HG03521 (cell line): ENCODE results near the gene DRD4.

Experiments used
- ATAC-seq: cut with Tn5 transposase; IDR thresholded peaks from one replicate; pipeline ENCODE4 v1.9.1; 2021; ENCODE audit warnings: mild to moderate bottlenecking, moderate library complexity; ENCODE audit not compliant: unreplicated experiment

DRD4 gene

GRCh38 chr11:620935-621814 lies 15.9 kb upstream of the DRD4 start:
- no peak for ATAC-seq

DNA sequence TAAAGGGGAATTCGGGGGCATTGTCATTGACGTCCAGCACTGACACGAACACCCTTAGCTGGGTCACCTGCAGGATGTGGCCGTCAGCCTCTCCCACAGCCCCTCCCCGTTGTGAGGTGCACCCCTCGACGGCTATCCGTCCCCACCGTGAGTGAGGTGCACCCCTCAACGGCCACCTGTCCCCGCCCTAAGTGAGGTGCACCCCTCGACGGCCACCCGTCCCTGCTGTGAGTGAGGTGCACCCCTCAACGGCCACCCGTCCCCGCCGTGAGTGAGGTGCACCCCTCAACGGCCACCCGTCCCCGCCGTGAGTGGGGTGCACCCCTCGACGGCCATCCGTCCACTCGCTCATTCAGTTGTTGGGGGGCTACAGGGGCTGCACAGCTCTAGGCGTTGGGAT lies 15.2 kb upstream of the DRD4 start:
- no peak for ATAC-seq

DNA sequence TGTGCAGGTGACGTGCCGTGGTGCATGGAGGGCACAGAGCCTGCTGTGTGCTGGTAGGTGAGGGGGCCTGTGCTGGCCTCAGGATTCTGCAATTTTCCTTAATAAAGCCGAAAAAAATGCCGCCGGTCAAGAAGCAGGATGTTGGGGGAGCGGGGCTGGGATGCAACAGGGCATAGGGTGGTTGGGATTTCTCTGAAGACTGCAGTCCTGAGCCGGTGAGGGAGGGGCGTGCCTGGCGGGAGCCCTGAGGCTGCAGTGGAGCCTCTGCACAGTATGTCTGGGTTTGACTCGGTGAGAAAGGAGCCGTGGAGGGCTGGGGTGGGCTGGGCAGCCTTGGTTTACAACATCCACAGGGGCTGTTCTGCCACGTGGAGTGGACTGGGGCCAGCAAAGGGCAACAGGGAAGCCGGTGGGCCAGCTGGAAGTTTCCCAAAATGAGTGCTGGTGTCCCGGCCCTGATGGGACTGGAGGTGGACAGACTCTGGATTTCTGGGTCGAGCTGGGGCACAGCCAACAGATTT lies 13.7 kb upstream of the DRD4 start:
- ATAC-seq: no peak

DNA sequence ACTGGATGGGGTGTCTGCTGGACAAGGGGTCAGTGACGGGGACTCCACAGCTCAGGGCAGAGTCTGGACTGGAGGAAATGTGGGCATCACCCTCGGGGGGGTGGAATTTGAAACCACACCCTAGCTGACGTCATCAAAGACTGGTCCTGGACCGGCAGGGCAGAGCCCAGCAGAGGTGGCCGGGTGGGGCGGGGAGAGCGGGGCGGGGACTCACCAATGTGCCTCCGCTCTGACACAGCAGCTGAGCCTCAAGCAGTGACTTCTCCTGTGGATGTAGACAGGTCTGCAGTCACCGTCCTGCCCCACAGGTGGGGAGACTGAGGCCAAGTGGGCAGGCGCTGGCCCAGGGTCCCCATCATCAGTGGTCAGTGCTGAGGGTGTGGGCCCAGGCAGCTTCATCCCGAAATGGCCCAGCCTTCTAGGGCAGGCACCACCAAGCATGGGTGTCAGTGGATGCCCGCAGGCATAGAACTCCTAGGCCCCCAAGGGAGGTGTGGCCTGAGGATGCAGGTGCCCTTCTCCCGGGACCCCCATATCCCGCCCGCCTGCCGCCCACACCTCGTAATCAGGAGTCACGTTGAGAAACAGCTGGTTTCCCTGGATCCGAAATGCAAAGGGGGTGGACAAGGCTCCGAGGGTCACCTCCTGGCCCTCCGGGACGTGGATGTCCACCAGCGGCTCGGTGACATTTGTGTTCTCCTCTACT lies 12.9 kb upstream of the DRD4 start:
- ATAC-seq: no peak

- ATAC-seq: no peak
Measured at GRCh38 chr11:624705-625635, 12.1 kb upstream of the DRD4 start, which contains the start of gene CDHR5. Gene CDHR5, minus strand, starts transcription at chr11:624955. Its CDS starts 53 bp downstream, at chr11:624902.

GRCh38 chr11:625636-626268 lies 11.3 kb upstream of the DRD4 start:
- no peak for ATAC-seq

GRCh38 chr11:626475-627307 lies 10.4 kb upstream of the DRD4 start, which contains the start of gene SCT:
Gene SCT, minus strand, starts transcription at chr11:627181. Its CDS starts 38 bp downstream, at chr11:627143.
- no peak for ATAC-seq

GRCh38 chr11:627308-627576 lies 9.8 kb upstream of the DRD4 start:
- ATAC-seq: no peak

DNA sequence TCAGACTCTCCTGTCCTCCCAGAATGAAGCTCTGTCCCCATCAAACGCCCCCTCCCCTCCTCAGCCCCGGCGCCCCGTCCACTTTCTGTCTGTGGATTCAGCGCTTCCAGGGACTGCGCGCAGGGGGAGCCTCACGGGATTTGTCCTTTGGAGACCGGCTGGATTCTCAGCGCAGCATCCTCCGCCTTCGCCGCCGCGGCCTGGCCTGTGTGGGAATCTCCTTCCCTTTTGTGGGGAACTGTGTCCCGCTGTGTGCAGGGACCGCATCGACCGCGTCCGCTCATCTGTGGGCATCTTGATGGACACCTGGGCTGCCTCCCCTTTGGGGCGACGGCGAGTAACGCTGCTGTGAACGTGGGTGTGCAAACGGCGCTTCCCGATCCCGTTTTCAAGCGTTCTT lies 9.0 kb upstream of the DRD4 start:
- no peak for ATAC-seq

GRCh38 chr11:629237-629583 lies 7.9 kb upstream of the DRD4 start:
- no peak for ATAC-seq

DNA sequence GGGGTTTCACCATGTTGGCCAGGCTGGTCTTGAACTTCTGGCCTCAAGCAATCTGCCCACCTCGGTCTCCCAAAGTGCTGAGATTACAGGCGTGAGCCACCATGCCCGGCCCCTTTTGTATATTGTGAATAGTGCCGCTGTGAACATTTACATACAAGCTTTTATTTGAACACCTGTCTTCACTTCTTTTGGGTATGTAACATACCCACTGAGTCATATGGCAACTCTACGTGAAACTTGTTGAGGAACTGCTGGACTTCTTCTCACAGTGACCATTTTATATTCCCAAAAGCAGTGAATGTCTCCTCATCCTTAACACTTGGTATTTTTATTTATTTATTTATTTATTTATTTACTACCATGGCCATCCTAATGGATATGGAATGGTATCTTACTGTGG lies 6.2 kb upstream of the DRD4 start:
- no peak for ATAC-seq

- ATAC-seq: no peak
Measured at GRCh38 chr11:635945-636510, 1.0 kb upstream of the DRD4 start.

GRCh38 chr11:637333-637592 lies 194 bp downstream of the DRD4 start:
- no peak for ATAC-seq

DNA sequence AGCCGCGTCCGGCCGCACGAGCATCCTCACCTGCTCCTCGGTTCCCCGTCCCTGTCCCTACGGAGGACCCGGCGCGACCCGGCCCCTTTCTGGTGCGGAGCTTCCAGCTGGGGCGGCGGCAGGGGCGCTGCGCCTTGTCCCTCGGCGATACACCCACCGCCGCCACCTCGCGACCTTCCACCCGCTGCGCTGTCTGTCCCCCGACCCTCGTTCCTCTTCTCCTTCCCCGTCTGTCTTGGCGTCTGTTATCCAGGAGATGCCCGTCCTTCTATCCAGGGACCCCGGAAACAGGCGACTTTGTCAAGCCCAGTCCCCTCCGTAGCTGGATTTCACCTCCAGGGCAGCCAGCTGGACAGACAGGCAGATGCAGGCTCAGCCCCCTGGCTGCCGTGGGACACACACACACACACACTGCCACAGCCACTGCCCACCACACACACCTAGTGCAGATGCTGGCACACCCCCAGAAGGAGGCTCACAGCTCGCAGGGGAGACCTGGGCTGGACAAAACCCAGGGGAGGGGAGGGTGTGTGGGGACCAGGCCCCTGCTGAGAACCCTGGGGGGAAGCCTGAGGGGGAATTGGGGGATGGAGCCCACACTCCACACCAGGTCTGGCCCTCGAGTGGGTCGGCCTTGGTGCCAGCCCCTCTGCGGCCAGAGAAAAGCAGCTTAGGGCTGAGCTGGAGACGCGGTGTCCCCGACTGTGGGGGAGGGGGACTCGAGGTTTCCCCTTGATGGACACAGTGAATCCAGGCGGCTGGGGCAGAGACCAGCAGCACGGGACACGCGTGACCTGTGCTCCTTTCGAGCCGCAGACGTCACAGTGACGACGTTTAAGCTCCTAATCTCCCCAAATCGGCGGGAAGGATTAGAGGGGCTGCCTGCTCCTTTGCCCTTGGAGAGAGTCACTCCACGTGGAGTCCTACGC lies 788 bp downstream of the DRD4 start:
- no peak for ATAC-seq

GRCh38 chr11:638631-639331 lies 1.7 kb downstream of the DRD4 start:
- no peak for ATAC-seq

GRCh38 chr11:639332-639955 lies 2.4 kb downstream of the DRD4 start:
- ATAC-seq: no peak

GRCh38 chr11:640021-640706 lies 3.1 kb downstream of the DRD4 start:
- no peak for ATAC-seq
